ENCODE results near the gene MRPL41.
A peak's percentile ranks its signal among the peaks of the same experiment; 100 is the strongest.
"Not testable (repeated sequence)": the region's sequence is repeated elsewhere in the genome, so short reads cannot be mapped to it uniquely, and the experiment has no call there.

The MRPL41 gene

GRCh38 chr9:137554349-137554748 is 2.7 kb downstream of the MRPL41 start:
- DNase-seq, result no peak

- DNase-seq, result no peak
These were observed 3.5 kb downstream of the MRPL41 start for GRCh38 chr9:137555179-137555578.

GRCh38 chr9:137556069-137556838 is 4.6 kb downstream of the MRPL41 start:
- no peak for DNase-seq

GRCh38 chr9:137558127-137558526 is 6.4 kb downstream of the MRPL41 start:
- DNase-seq, result no peak

- no peak for DNase-seq
These were observed 12.5 kb downstream of the MRPL41 start for GRCh38 chr9:137564134-137564533.

- DNase-seq, result no peak
These were observed 13.2 kb downstream of the MRPL41 start for GRCh38 chr9:137564817-137565411.

- DNase-seq, result not testable (repeated sequence)
These were observed 16.8 kb downstream of the MRPL41 start for GRCh38 chr9:137568445-137568844.

- no peak for DNase-seq
These were observed 18.0 kb downstream of the MRPL41 start for GRCh38 chr9:137569609-137570203.

- DNase-seq, result no peak
These were observed 18.9 kb downstream of the MRPL41 start for GRCh38 chr9:137570566-137570965.

GRCh38 chr9:137574192-137574591 is 22.5 kb downstream of the MRPL41 start:
- DNase-seq, result no peak

- DNase-seq, result peak; percentile 27
These were observed 23.7 kb downstream of the MRPL41 start for GRCh38 chr9:137575364-137575715.

- no peak for DNase-seq
These were observed 24.2 kb downstream of the MRPL41 start for GRCh38 chr9:137575716-137576411.

- peak; percentile 98 for DNase-seq
These were observed 27.0 kb downstream of the MRPL41 start, which contains the start of gene DPH7 for GRCh38 chr9:137578518-137579258. DPH7 (minus strand) TSS chr9:137578925; CDS start chr9:137578777, 148 bp downstream.

- DNase-seq, result no peak
These were observed 27.6 kb downstream of the MRPL41 start for GRCh38 chr9:137579259-137579604.

GRCh38 chr9:137580209-137580953 is 28.7 kb downstream of the MRPL41 start:
- DNase-seq, result no peak

- no peak for DNase-seq
These were observed 29.3 kb downstream of the MRPL41 start for GRCh38 chr9:137580954-137581322.

GRCh38 chr9:137581361-137582285 is 29.9 kb downstream of the MRPL41 start:
- DNase-seq, result no peak

- no peak for DNase-seq
These were observed 30.7 kb downstream of the MRPL41 start for GRCh38 chr9:137582286-137582860.

GRCh38 chr9:137583347-137583746 is 31.7 kb downstream of the MRPL41 start:
- DNase-seq, result no peak

- DNase-seq, result no peak
These were observed 32.3 kb downstream of the MRPL41 start for GRCh38 chr9:137583957-137584356.

- no peak for DNase-seq
These were observed 35.2 kb downstream of the MRPL41 start for GRCh38 chr9:137586854-137587253.

Data from activated CD4-positive, alpha-beta T cell treated with anti-CD3 and anti-CD28 coated beads for 48 hours (primary cell).